RWPE1 (cell line): ENCODE data around the gene AKAP12.

Source experiments
- CTCF ChIA-PET: fragments of 350-600 bp; sonication (Branson Sonifier 250); formaldehyde crosslinking; extraction: SDS; loops from one replicate; lab custom pipeline; 2021; lab: Yijun Ruan, JAX
- POLR2A ChIA-PET: fragments of 400-600 bp; formaldehyde crosslinking; extraction: SDS; loops from one replicate; lab custom pipeline; 2020; ENCODE audit warnings: antibody characterized with exemption; ENCODE audit not compliant: low non-redundant PET; lab: Yijun Ruan, JAX
- DNase-seq: peaks from one replicate; pipeline ENCODE4 v3.0.0; 2012; ENCODE audit warnings: low spot score
- H3K27ac ChIP-seq: fragments of 450-650 bp; 2 replicates; pipeline ENCODE4 v1.5.1; 2017
- TF ChIP-seq, protein P1 (sequence below): fragments of 450-650 bp; conservative IDR thresholded peaks from 2 replicates; pipeline ENCODE4 v1.5.1; 2017; ENCODE audit warnings: low read depth, mild to moderate bottlenecking

AKAP12 gene

GRCh38 chr6:151297886-151298285 lies 58.1 kb downstream of the AKAP12 start:
- CTCF ChIA-PET: no interaction called here
- DNase-seq: no peak

GRCh38 chr6:151299011-151299410 lies 59.2 kb downstream of the AKAP12 start:
- ChIA-PET POLR2A (no interaction called here), CTCF (no interaction called here)
- TF ChIP-seq, protein P1, sequence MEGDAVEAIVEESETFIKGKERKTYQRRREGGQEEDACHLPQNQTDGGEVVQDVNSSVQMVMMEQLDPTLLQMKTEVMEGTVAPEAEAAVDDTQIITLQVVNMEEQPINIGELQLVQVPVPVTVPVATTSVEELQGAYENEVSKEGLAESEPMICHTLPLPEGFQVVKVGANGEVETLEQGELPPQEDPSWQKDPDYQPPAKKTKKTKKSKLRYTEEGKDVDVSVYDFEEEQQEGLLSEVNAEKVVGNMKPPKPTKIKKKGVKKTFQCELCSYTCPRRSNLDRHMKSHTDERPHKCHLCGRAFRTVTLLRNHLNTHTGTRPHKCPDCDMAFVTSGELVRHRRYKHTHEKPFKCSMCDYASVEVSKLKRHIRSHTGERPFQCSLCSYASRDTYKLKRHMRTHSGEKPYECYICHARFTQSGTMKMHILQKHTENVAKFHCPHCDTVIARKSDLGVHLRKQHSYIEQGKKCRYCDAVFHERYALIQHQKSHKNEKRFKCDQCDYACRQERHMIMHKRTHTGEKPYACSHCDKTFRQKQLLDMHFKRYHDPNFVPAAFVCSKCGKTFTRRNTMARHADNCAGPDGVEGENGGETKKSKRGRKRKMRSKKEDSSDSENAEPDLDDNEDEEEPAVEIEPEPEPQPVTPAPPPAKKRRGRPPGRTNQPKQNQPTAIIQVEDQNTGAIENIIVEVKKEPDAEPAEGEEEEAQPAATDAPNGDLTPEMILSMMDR: no peak
- no peak for DNase-seq
- H3K27ac ChIP-seq: no peak overlapping the region

More at GRCh38 chr6:151297886-151298285, 58.1 kb downstream of the AKAP12 start:
- POLR2A ChIA-PET: no interaction called here
- no peak overlapping the region for H3K27ac ChIP-seq
- TF ChIP-seq, protein P1: no peak

DNA sequence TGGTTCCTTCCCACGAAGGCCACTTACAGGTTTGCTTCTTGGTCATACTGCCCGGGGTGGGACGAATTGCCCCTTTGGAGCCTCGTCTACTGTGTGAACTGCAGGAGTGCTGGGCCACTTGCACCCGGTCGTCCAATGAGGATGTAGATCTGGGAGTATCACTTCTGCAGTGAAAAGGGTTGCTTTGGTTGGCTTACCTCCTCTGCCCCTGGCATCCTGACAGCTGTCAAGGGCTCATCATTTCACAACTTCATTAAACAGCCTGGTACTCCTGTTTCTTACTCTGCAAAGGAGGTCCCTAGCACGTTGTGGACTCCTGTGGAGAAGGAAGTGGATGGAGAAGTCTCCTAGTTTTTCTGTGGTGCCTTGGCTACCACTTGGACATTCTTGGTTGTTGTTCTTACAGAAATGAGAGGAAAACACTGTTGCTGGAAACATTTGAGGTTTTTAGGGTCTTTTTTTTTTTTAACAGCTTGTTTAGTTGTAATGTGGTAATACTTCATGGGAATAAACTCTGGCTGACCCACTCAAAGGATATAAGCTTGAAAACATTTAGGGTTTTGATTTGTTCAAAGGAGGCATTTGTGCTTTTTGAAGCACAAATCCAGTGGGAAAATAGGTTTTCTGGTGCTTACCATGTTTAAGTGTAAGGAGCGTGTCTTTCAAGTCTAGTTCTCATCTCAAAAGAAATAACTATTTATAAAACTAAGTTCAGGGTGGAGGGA lies 60.7 kb downstream of the AKAP12 start:
- TF ChIP-seq, protein P1: no peak
- CTCF ChIA-PET: no interaction called here
- no peak for DNase-seq
- POLR2A ChIA-PET: interaction anchor here (0.6 kb wide), 1 partner anchor 9 kb away, joined by 3 read pairs; no protein-coding TSS in a partner anchor
- no peak overlapping the region for H3K27ac ChIP-seq

DNA sequence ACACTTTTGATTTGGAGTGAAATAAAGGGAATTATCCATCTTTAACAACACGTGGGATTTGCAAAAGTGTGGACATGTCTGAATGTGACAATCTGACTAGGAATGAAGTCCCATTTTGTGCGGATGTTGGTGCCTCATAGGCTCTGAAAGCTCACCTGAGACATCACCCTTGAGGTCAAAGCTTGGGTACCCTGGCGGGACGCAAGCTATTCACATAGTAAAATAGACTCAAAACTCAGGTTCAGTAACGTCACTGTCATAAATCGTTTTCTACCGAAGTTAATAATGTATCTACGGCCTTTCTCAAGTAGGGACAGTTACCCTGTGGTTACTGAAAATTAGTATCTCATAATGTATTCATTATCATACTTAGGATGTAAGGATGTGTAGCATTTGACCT lies 61.8 kb downstream of the AKAP12 start:
- ChIA-PET CTCF (no interaction called here), POLR2A (no interaction called here)
- TF ChIP-seq, protein P1: no peak
- H3K27ac ChIP-seq: no peak overlapping the region
- DNase-seq: no peak

DNA sequence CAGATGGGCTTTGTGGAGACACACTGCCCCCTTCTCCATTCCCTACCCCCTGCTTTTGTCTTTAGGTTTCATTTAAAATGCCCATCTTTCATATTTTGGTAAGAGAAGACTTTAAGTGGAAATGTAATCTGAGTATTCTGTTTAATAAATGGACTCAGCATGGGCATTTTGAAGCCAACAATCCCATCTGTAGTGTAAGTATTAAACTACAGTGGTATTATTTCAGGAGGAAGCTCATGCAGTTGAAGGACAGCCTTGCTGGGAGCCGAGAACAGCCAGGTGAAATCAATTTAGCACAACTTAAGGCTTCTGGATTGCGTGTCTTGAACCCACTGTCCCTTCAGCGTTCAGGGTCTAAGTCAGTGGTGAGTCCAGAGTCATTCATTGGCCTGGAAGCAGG lies 63.5 kb downstream of the AKAP12 start:
- POLR2A ChIA-PET: no interaction called here
- TF ChIP-seq, protein P1: no peak
- DNase-seq: no peak
- CTCF ChIA-PET: interaction anchor here (1.2 kb wide), 1 partner anchor 22 kb away, joined by 3 read pairs; no protein-coding TSS in a partner anchor
- no peak overlapping the region for H3K27ac ChIP-seq

DNA sequence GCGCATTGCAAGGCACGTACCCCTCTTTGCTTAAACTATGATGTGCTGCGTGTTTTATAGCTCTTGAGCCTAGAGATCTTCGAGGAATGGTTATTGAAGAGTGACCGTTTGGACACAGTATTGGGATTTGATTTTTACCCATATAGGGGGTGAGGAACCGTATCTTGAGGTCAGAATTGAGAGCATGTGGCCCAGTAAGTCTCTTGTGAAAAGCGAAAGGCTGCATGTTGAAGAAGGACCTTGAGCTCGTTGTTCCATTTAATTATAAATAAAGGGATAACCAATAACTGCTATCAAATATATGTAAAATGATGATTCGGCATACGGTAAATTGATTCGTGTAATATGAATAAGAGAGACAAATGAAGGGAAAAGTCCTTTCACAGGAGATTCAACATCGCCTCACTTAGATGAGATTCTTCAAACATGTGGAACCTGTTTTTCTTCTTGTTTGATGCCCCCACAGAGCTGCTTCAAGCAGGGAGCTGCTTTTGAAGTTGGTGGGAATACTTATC lies 66.6 kb downstream of the AKAP12 start:
- CTCF ChIA-PET: interaction anchor here (1.4 kb wide), 1 partner anchor 18 kb away, joined by 3 read pairs; no protein-coding TSS in a partner anchor

More for the DNA sequence above, 66.6 kb downstream of the AKAP12 start:
- POLR2A ChIA-PET: no interaction called here
- TF ChIP-seq, protein P1: no peak
- no peak overlapping the region for H3K27ac ChIP-seq
- DNase-seq: no peak
